ENCODE data around the gene CDH1.

- TF ChIP-seq CTCF (IDR thresholded peaks at IDR 0.05) (no peak), EP300 (IDR thresholded peaks at IDR 0.05; ENCODE audit: low read depth) (no peak), POLR2A (IDR thresholded peaks at IDR 0.05) (no peak)
Observed at GRCh38 chr16:68757625-68757935, 20.5 kb downstream of the CDH1 start.
